HG02840 (cell line): ENCODE results near the gene AKAP8.
"Not testable (repeated sequence)": the region's sequence is repeated elsewhere in the genome, so short reads cannot be mapped to it uniquely, and the experiment has no call there.

Source experiments
- ATAC-seq: cut with Tn5 transposase; IDR thresholded peaks from one replicate; pipeline ENCODE4 v1.9.1; 2021; ENCODE audit warnings: mild to moderate bottlenecking, moderate library complexity, moderate number of reproducible peaks; ENCODE audit not compliant: unreplicated experiment, low FRiP score

Gene AKAP8

GRCh38 chr19:15337202-15337601, 42.4 kb downstream of the AKAP8 start:
- ATAC-seq = no peak

GRCh38 chr19:15335992-15336391, 43.6 kb downstream of the AKAP8 start:
- ATAC-seq = not testable (repeated sequence)

DNA sequence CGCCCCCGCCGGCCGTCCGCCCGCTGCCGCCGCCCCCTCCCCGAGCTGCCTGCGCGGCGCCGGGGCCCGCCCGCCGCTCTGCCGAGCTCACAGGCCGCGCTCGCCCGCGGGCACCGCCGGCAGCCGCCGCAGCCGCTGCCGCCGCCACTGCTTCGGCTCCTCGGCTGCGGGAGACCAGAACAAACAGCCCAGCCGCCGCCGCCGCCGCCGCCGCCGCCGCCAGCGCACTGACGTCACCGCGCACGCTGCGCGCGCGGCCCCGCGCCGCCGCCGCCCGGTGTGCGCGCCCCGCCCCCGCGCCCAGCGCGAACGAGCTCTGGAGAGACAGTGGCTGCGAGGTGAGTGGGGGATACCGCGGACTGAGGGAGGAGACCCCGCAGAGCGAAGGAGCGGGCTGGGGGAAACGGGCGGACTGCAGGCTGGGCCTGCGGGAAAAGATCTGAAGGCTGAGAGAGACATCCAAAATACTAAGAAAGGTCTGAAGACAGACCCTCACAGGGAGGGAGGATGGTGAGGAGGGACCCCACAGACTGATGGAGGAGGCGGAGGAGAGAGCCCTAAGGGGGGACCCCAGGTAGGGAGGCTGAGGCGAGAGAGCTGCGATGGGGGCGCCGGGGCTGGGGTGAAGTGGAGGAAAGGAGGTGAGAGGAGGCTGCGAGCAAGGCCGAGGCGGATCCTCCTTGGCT, 47.1 kb downstream of the AKAP8 start, which contains the start of gene BRD4:
TSS of gene BRD4 (minus strand) at position 229 of the 686 bp plus-strand sequence. CDS start 59,440 bp downstream, outside the sequence.
- peak; percentile 53 for ATAC-seq

DNA sequence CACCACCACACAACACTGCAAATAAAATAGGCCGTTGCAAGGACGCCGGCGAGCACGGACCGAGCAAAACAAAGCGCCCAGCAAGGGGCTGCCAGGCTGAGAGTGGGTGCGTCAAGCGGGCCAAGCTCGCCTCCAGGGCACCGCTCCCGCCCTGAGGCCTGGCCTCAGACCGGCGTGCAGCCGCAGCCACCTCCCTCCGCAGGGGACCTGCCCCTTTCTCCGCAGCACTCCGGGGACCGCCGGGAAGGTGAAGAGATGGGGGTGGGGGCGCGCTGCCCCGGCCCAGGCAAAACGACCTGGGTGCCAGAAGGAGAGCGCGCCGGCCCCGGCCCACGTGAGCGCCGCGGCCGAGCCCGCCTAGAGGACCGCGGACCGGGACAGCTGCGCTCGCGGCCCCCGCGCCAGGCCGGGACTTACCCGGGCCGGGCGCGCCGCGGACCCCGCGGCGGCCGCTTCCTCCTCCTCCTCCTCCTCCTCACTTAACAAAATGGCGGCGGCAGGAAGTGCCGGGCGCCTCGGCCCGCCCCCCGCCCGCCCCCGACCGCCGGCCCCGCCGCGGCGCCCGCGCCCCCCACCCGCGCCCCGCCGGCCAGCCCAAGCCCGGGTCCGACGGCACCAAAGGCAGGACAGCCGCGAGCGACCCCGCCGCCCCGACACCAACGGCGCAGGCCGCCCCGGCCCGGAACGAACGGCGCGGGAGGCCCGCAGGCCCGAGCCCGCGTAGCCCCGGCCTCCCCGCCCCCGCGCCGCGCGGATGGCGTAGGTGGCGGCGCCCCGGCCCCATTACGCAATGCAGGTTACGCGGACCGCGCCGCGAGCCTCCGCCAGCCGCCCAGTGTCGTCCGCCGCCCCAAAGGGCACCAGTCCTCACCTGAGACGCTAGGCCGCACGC, 47.9 kb downstream of the AKAP8 start:
- ATAC-seq = peak; percentile 33

GRCh38 chr19:15330801-15331418, 48.7 kb downstream of the AKAP8 start:
- ATAC-seq = no peak

DNA sequence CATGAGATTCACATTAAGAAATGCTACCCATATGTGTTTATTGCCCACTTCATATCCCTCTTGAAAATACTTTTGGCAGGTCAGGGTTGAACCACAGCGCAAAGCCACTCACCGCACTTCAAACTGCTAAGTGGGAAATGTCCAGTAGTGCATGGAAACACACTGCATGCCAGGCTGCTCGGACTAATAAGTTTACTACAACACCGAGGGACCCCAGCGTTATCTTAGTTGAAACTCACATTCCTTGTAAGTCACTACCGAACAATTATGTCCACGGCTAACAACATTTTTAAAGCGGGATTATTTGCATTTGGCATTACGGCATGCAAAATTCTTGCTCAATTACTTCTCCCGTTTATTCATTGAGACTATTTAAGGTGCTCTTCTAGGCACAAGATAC, 51.3 kb downstream of the AKAP8 start:
- ATAC-seq = no peak

- ATAC-seq = no peak
Measured at GRCh38 chr19:15324791-15325519, 54.6 kb downstream of the AKAP8 start.

DNA sequence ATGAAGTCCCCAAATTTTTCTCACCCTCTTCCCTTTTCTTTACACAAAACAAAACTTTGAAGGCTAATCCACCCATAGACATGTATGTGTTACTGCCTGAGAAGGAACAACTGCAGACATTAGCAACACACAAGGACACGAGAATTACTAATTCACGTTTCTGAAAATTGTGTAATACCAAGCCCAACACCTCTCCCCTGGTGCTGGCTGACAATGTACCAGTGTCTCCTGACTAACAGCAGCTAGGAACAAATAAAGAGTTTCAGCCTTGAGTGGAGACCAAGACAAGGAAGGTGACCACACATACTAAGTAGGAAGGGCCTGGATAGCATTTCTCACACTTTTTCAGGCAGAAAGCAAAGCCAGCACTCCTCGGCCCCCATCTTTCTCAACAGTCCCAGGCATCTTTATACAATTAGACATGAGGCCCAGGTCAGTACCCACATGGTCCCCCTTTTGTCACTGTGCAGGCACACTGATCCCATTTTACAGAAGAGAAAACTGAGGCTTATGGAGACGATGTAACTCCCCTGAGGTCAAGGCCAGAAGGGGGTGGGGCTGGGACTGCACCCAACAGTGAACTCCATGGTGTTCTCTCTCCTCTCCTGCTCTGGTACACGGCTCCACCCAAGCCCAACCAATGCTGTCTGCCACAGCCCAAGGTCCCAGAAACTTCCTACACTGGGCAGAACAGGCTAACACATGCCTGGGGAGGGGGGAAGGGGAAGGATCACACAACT, 55.9 kb downstream of the AKAP8 start:
- no peak for ATAC-seq

DNA sequence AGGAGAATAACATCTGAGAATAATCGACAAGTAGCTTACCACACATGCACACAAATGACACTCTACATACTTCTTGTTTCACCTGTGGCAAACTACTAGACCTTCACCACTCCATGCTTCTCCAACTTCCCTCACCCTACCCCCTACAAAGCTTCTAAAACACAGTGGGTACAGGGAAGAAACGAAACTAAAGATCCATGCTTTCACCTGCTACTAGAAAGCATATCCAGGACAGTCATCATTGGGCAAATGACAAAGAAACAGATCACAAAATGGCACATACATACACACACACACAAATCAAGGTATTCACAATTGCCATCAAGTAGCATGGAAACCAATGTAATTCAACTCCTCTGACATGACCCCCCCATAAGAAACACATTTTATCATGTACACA, 57.8 kb downstream of the AKAP8 start:
- ATAC-seq = no peak

DNA sequence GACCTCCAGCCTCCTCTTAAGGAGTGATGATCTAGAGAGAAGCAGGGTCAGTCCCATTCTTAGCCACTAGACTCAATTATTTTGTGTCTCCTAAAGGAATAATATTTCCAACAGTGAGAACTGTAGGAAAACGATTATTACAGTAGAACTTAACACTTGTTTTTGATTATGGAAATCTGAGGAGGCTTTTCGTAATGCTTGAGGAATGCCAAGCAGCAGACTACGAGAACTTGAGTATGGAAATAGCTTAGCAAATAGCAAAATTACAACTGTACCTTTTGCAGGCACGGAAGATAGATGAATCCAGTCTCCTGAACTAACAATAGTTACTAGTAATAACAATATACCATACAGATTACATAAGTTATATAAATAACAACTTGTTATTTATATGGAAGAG, 59.5 kb downstream of the AKAP8 start:
- ATAC-seq = no peak

- ATAC-seq = no peak
Measured at GRCh38 chr19:15318241-15318691, 61.3 kb downstream of the AKAP8 start.

DNA sequence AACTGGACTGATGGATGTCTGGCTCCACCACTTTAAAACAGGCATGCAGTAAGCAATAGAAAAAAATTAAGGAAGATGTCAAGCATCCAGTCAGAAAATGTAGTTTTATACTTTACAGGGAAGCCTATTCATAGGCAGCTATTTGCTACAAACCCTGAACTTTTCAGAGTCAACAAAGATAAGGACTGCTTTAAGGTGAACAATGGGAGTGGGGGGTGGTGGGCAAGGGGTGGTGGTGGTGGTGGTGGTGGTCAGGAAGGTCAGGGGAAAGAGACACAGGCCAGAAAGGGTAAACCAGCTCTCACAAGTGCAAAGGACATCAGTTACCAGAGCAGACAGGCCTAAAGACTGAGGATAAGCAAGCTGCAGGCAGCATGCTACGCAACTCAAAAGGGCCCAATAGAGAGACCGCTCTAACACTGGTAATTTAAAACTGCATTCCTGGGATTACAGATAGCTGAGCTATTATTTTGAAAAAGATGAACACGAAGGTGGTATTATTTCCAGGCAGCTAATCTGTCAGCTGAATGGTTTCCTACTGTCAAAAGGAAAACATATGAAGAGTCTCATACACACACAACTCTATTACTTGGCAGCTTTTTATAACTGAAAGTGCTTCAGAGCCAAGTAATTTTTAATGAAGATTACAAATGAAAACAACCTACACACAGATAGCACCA, 62.1 kb downstream of the AKAP8 start:
- no peak for ATAC-seq

GRCh38 chr19:15316498-15316897, 63.1 kb downstream of the AKAP8 start:
- ATAC-seq = no peak

- ATAC-seq = no peak
Measured at GRCh38 chr19:15315101-15315500, 64.5 kb downstream of the AKAP8 start.

GRCh38 chr19:15313649-15314279, 65.8 kb downstream of the AKAP8 start:
- ATAC-seq = no peak

- no peak for ATAC-seq
Measured at GRCh38 chr19:15307169-15307568, 72.4 kb downstream of the AKAP8 start.

DNA sequence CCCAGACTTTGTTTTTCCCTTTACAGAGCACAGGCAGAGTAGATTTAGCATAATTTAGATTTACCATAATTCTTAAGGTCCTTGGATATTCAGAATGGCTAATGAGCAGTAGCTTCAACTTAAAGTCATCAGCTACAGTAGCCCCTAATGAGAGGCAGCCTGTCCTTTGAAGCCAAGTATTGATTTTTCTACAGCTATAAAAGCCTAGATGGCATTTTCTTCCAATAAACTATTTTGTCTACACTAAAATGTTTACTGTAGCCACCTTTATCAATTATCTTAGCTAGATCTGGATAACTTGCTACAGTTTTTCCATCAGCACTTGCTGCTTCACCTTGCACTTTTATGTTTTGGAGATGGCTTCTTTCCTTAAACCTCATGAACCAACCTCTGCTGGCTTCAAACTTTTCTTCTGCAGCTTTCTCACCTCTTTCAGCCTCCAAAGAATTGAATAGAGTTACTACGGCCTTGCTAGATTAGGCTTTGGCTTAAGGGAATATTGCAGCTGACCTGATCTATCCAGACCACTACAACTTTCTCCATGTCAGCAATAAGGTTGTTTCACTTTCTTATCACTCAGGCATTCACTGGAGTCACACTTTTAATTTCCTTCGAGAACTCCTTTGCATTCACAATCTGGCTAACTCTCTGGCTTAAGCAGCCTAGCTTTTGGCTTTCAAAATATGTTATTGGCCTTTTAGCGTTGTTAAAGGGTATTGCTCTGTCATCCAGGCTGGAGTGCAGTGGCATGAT, 73.8 kb downstream of the AKAP8 start:
- no peak for ATAC-seq

GRCh38 chr19:15304140-15304705, 75.4 kb downstream of the AKAP8 start:
- ATAC-seq = no peak
